IPS DF 6.9 (cell line): Measurements from ENCODE around the gene CD300LF.

Experiments
- DNase-seq: peaks from one replicate; pipeline ENCODE4 v3.0.0-alpha.2; 2013; ENCODE audit warnings: low read depth, low spot score
- H3K27ac ChIP-seq: one replicate; pipeline ENCODE4 v1.5.1; 2013; ENCODE audit warnings: low read length, control low read depth
- H3K27me3 ChIP-seq: 2 replicates; pipeline ENCODE4 v1.6.1; 2013; ENCODE audit warnings: mild to moderate bottlenecking, low read length; ENCODE audit not compliant: control insufficient read depth, insufficient read depth
- H3K36me3 ChIP-seq: 2 replicates; pipeline ENCODE4 v1.6.1; 2013; ENCODE audit warnings: low read length; ENCODE audit not compliant: control insufficient read depth, insufficient read depth
- H3K4me1 ChIP-seq: 2 replicates; pipeline ENCODE4 v1.6.1; 2013; ENCODE audit warnings: low read length; ENCODE audit not compliant: control insufficient read depth, insufficient read depth
- H3K4me3 ChIP-seq: 2 replicates; pipeline ENCODE4 v1.5.1; 2013; ENCODE audit warnings: mild to moderate bottlenecking, low read length
- H3K9me3 ChIP-seq: 2 replicates; pipeline ENCODE4 v1.6.1; 2013; ENCODE audit warnings: low read length, inconsistent platforms; ENCODE audit not compliant: control insufficient read depth, insufficient read depth
- WGBS: extraction: QIAGEN DNeasy Blood & Tissue Kit; methylation state at CpG from one replicate; pipeline ENCODE4 v1.1.7; 2013; ENCODE audit warnings: mixed read lengths, missing lambda C conversion rate; ENCODE audit not compliant: insufficient read length, insufficient coverage; 5-methylcytosine and 5-hydroxymethylcytosine counted together

CD300LF gene

GRCh38 chr17:74738051-74738996 lies 25.6 kb upstream of the CD300LF start:
- Histone ChIP-seq H3K27ac (no peak overlapping the region), H3K27me3 (no peaks in the 10 kb centered on the region), H3K36me3 (no peaks in the 10 kb centered on the region), H3K4me1 (0 out of 2 replicates have a peak, but pooled peaks cover 3% of the 10 kb centered on the region), H3K4me3 (peak overlapping the region; percentile 59; the same call in 1 of the 2 replicates), H3K9me3 (no peaks in the 10 kb centered on the region)
- WGBS = no CpG with 5 or more reads among the region's 16 CpGs
- no peak for DNase-seq

- H3K27ac ChIP-seq = no peak overlapping the region
These were observed 24.8 kb upstream of the CD300LF start for GRCh38 chr17:74737299-74738050.

GRCh38 chr17:74736513-74737298 lies 24.0 kb upstream of the CD300LF start, which contains the start of gene RAB37:
Gene RAB37, plus strand, starts transcription at chr17:74737256. Its CDS starts 17 bp downstream, at chr17:74737273.
- Histone ChIP-seq H3K36me3 (no peaks in the 10 kb centered on the region), H3K27ac (no peak within 1 kb of the TSS), H3K27me3 (no peaks in the 10 kb centered on the region), H3K4me3 (peak within 1 kb of the TSS; percentile 59; the same call in 1 of the 2 replicates), H3K9me3 (no peaks in the 10 kb centered on the region), H3K4me1 (0 out of 2 replicates have a peak, but pooled peaks cover 1% of the 10 kb centered on the region)
- no CpG with 5 or more reads among the region's 67 CpGs for WGBS
- no peak for DNase-seq

More at GRCh38 chr17:74737299-74738050, 24.8 kb upstream of the CD300LF start:
- peak overlapping the region; percentile 59; the same call in 1 of the 2 replicates for H3K4me3 ChIP-seq
- H3K4me1 ChIP-seq = 0 out of 2 replicates have a peak, but pooled peaks cover 3% of the 10 kb centered on the region
- H3K9me3 ChIP-seq = no peaks in the 10 kb centered on the region
- no peaks in the 10 kb centered on the region for H3K27me3 ChIP-seq
- WGBS = no CpG with 5 or more reads among the region's 38 CpGs
- DNase-seq = no peak
- no peaks in the 10 kb centered on the region for H3K36me3 ChIP-seq

- WGBS = no CpG with 5 or more reads among the region's 3 CpGs
- Histone ChIP-seq H3K36me3 (no peaks in the 10 kb centered on the region), H3K27ac (no peak overlapping the region), H3K27me3 (no peaks in the 10 kb centered on the region), H3K4me3 (no peak overlapping the region), H3K4me1 (0 out of 2 replicates have a peak, but pooled peaks cover 1% of the 10 kb centered on the region), H3K9me3 (no peaks in the 10 kb centered on the region)
- DNase-seq = no peak
These were observed 21.5 kb upstream of the CD300LF start for GRCh38 chr17:74734256-74734655.

- Histone ChIP-seq H3K4me1 (0 out of 2 replicates have a peak, but pooled peaks cover 1% of the 10 kb centered on the region), H3K4me3 (no peak overlapping the region), H3K36me3 (no peaks in the 10 kb centered on the region), H3K9me3 (no peaks in the 10 kb centered on the region), H3K27ac (no peak overlapping the region), H3K27me3 (no peaks in the 10 kb centered on the region)
- WGBS = no CpG with 5 or more reads among the region's 9 CpGs
- DNase-seq = no peak
These were observed 20.8 kb upstream of the CD300LF start for GRCh38 chr17:74733365-74734122.

GRCh38 chr17:74732042-74732867 lies 19.5 kb upstream of the CD300LF start:
- no peak overlapping the region for H3K4me3 ChIP-seq
- DNase-seq = no peak
- 100% methylated on average over 4 of the region's 12 CpGs for WGBS

GRCh38 chr17:74731347-74731605 lies 18.6 kb upstream of the CD300LF start:
- Histone ChIP-seq H3K36me3 (no peaks in the 10 kb centered on the region), H3K9me3 (no peaks in the 10 kb centered on the region), H3K27me3 (no peaks in the 10 kb centered on the region), H3K4me3 (no peak overlapping the region), H3K4me1 (no peaks in the 10 kb centered on the region), H3K27ac (no peak overlapping the region)
- no peak for DNase-seq
- no CpG with 5 or more reads among the region's 4 CpGs for WGBS

More at GRCh38 chr17:74732042-74732867, 19.5 kb upstream of the CD300LF start:
- H3K4me1 ChIP-seq = no peaks in the 10 kb centered on the region
- H3K27ac ChIP-seq = no peak overlapping the region
- no peaks in the 10 kb centered on the region for H3K36me3 ChIP-seq
- no peaks in the 10 kb centered on the region for H3K9me3 ChIP-seq
- no peaks in the 10 kb centered on the region for H3K27me3 ChIP-seq

- Histone ChIP-seq H3K4me3 (no peak overlapping the region), H3K9me3 (no peaks in the 10 kb centered on the region), H3K27ac (no peak overlapping the region), H3K27me3 (no peaks in the 10 kb centered on the region), H3K4me1 (no peaks in the 10 kb centered on the region), H3K36me3 (no peaks in the 10 kb centered on the region)
- no CpG with 5 or more reads among the region's 16 CpGs for WGBS
- DNase-seq = no peak
These were observed 18.0 kb upstream of the CD300LF start for GRCh38 chr17:74730491-74731346.
